Measurements from ENCODE around the gene GYPB. TPM values are rescaled to one million over a fixed set of nuclear protein-coding genes. Genes with fewer than 3 reads are reported as not detected.
"Not testable (repeated sequence)": the region's sequence is repeated elsewhere in the genome, so short reads cannot be mapped to it uniquely, and the experiment has no call there.

GYPB gene
- total RNA-seq, 4 donors from 2014 or later, result not detected

DNA sequence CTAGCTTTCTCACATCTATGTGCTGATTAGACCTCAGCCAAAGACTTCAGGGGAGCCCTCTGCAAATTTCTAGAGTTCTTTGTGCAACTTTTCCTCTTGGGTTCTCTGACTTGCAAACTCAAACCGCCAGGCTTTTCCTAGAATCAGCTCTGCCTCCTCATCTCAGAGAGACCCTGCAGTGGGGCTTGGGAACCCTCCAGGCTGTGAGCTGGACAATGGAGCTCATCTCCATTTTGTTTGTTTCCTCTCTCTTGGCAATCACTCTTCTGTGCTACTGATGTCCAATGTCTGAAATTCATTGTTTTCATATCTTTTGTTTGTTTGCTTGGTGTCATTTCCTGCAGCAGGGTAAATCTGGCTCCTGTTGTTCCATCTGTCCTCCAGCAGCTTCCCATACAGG lies 33.0 kb downstream of the GYPB start:
- 62 to 68% methylated on average over 1 of the region's 1 CpG for WGBS, 2 donors
- H3K9me3 ChIP-seq, result no peaks in the 10 kb centered on the region
- no peaks in the 10 kb centered on the region for H3K36me3 ChIP-seq
- H3K27ac ChIP-seq, result no peak overlapping the region
- TF ChIP-seq EP300 (IDR thresholded peaks at IDR 0.05) (no peak), CTCF (IDR thresholded peaks at IDR 0.05) (no peak), POLR2A (IDR thresholded peaks at IDR 0.05) (no peak)
- no peaks in the 10 kb centered on the region for H3K4me1 ChIP-seq
- no peak overlapping the region for H3K4me3 ChIP-seq
- DNase-seq (ENCODE audit: low spot score in 2 of 2), result no peak
- no peaks in the 10 kb centered on the region for H3K27me3 ChIP-seq

- not testable (repeated sequence) for H3K9me3 ChIP-seq; H3K4me3 ChIP-seq; H3K27me3 ChIP-seq; H3K4me1 ChIP-seq; H3K36me3 ChIP-seq; DNase-seq (ENCODE audit: low spot score in 2 of 2); H3K27ac ChIP-seq
- WGBS, 2 donors, result 47 to 69% methylated on average over 4 of the region's 4 CpGs
Observed at GRCh38 chr4:143980776-143981175, 38.4 kb downstream of the GYPB start.

- not testable (repeated sequence) for H3K27ac ChIP-seq; H3K4me1 ChIP-seq; H3K4me3 ChIP-seq; H3K27me3 ChIP-seq; H3K36me3 ChIP-seq; DNase-seq (ENCODE audit: low spot score in 2 of 2); H3K9me3 ChIP-seq
Observed at GRCh38 chr4:143975527-143975926, 43.7 kb downstream of the GYPB start.

GRCh38 chr4:143974021-143974420 lies 45.2 kb downstream of the GYPB start:
- not testable (repeated sequence) for H3K27me3 ChIP-seq; H3K4me3 ChIP-seq; H3K9me3 ChIP-seq; H3K4me1 ChIP-seq; H3K27ac ChIP-seq; H3K36me3 ChIP-seq; DNase-seq (ENCODE audit: low spot score in 2 of 2)
- 82 to 98% methylated on average over 4 of the region's 4 CpGs for WGBS, 2 donors

- Histone ChIP-seq H3K9me3 (no peaks in the 10 kb centered on the region), H3K27me3 (no peaks in the 10 kb centered on the region), H3K27ac (no peak overlapping the region), H3K4me1 (no peaks in the 10 kb centered on the region), H3K36me3 (no peaks in the 10 kb centered on the region), H3K4me3 (no peak overlapping the region)
- no peak for DNase-seq (ENCODE audit: low spot score in 2 of 2)
- 87 to 97% methylated on average over 4 of the region's 4 CpGs for WGBS, 2 donors
- no peak for TF ChIP-seq CTCF (IDR thresholded peaks at IDR 0.05)
- no peak for TF ChIP-seq POLR2A (IDR thresholded peaks at IDR 0.05)
- no peak for TF ChIP-seq EP300 (IDR thresholded peaks at IDR 0.05)
Observed at GRCh38 chr4:143961075-143961474, 58.1 kb downstream of the GYPB start.

DNA sequence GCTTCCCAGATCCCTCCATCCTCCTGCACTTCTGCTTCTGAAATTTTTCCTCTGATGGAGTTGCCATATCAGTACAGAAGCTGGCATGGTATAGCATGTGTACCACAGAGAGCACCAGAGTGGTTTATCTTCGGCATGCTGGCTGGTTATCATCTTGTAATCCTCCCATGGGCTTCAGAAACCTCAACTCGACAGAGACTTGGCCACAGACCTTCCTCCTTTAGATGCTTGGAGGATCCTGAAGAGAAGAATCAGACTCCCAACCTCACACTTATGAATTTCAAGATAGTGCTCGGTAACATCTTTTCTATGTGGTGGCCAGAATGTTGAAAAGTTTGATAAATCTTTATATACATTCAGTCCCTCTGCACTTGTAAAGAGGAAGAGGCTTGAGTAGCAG lies 63.9 kb downstream of the GYPB start:
- H3K4me1 ChIP-seq; H3K36me3 ChIP-seq; H3K27ac ChIP-seq; H3K4me3 ChIP-seq; H3K27me3 ChIP-seq; DNase-seq (ENCODE audit: low spot score in 2 of 2): not testable (repeated sequence)
- WGBS, 2 donors, result 70 to 71% methylated on average over 3 of the region's 3 CpGs
- H3K9me3 ChIP-seq, result peaks cover 0 to 16% (median 0%) of the 10 kb centered on the region in 4 donors

- DNase-seq (ENCODE audit: low spot score in 2 of 2); H3K4me3 ChIP-seq; H3K27ac ChIP-seq; H3K27me3 ChIP-seq; H3K4me1 ChIP-seq; H3K36me3 ChIP-seq: not testable (repeated sequence)
- H3K9me3 ChIP-seq, result peaks cover 0 to 16% (median 0%) of the 10 kb centered on the region in 4 donors
Observed at GRCh38 chr4:143951458-143951972, 67.7 kb downstream of the GYPB start.

GRCh38 chr4:143950967-143951366 lies 68.2 kb downstream of the GYPB start:
- H3K36me3 ChIP-seq; H3K27ac ChIP-seq; H3K4me1 ChIP-seq; DNase-seq (ENCODE audit: low spot score in 2 of 2); H3K4me3 ChIP-seq; H3K27me3 ChIP-seq: not testable (repeated sequence)
- H3K9me3 ChIP-seq, result peaks cover 0 to 16% (median 0%) of the 10 kb centered on the region in 4 donors
- 93 to 95% methylated on average over 4 of the region's 4 CpGs for WGBS, 2 donors

DNA sequence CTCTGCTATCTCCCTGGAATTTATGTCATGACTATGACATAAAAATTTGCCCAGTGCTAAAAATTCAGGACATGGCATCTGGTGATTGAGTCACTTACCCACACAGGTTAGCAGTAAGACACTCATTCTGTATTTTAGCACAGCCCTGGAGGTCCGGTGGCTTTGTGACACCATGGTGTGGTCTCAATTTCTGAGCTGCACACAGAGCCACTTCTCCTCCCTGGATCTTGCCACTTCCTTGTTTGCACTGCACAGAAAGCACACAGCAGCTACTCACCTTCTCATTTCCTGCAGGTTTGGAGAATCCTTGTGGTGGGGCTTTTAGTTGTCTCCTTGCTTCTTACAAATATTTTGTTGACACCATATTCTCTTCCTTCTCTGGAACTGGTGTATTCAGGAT lies 69.0 kb downstream of the GYPB start:
- not testable (repeated sequence) for H3K27me3 ChIP-seq; H3K4me1 ChIP-seq; DNase-seq (ENCODE audit: low spot score in 2 of 2); H3K36me3 ChIP-seq; H3K4me3 ChIP-seq; H3K27ac ChIP-seq
- 21 to 69% methylated on average over 1 of the region's 1 CpG for WGBS, 2 donors
- H3K9me3 ChIP-seq, result peaks cover 0 to 16% (median 0%) of the 10 kb centered on the region in 4 donors

GRCh38 chr4:143947493-143947892 lies 71.7 kb downstream of the GYPB start:
- H3K9me3 ChIP-seq, result peaks cover 0 to 12% (median 0%) of the 10 kb centered on the region in 4 donors
- H3K27me3 ChIP-seq; H3K4me1 ChIP-seq; H3K36me3 ChIP-seq; H3K27ac ChIP-seq; H3K4me3 ChIP-seq; DNase-seq (ENCODE audit: low spot score in 2 of 2): not testable (repeated sequence)
- WGBS, 2 donors, result 53 to 74% methylated on average over 1 of the region's 1 CpG
